DOHH2 (cell line): Measurements from ENCODE around the gene DCLK3.

Experiments
- H3F3A ChIP-seq: fragments of 200-600 bp; sonication (generic), shearing (Covaris generic); 2 replicates; pipeline ENCODE4 v1.6.0; 2016; ENCODE audit warnings: antibody characterized with exemption, mild to moderate bottlenecking; ENCODE audit not compliant: control insufficient read depth, insufficient read depth
- H3K27ac ChIP-seq: fragments of 200-600 bp; sonication (generic); 2 replicates; pipeline ENCODE4 v1.5.1; 2014; ENCODE audit warnings: low read depth, mild to moderate bottlenecking, low read length, moderate library complexity
- H3K27me3 ChIP-seq: fragments of 200-600 bp; sonication (generic); 2 replicates; pipeline ENCODE4 v1.6.1; 2014; ENCODE audit warnings: mild to moderate bottlenecking, low read length, mixed read lengths; ENCODE audit not compliant: control insufficient read depth
- H3K36me3 ChIP-seq: fragments of 200-600 bp; sonication (generic); 2 replicates; pipeline ENCODE4 v1.6.1; 2014; ENCODE audit warnings: mild to moderate bottlenecking, low read length, moderate library complexity, mixed read lengths; ENCODE audit not compliant: control insufficient read depth
- H3K4me1 ChIP-seq: fragments of 200-600 bp; sonication (generic); 2 replicates; pipeline ENCODE4 v1.6.1; 2014; ENCODE audit warnings: mild to moderate bottlenecking, low read length, mixed read lengths; ENCODE audit not compliant: control insufficient read depth
- H3K4me2 ChIP-seq: fragments of 200-600 bp; sonication (generic); 2 replicates; pipeline ENCODE4 v1.6.0; 2014; ENCODE audit warnings: mild to moderate bottlenecking, low read length, moderate library complexity
- H3K4me3 ChIP-seq: fragments of 200-600 bp; sonication (generic); 2 replicates; pipeline ENCODE4 v1.5.1; 2014; ENCODE audit warnings: mild to moderate bottlenecking, low read length, mixed read lengths
- H3K79me2 ChIP-seq: fragments of 200-600 bp; sonication (generic); 2 replicates; pipeline ENCODE4 v1.6.1; 2014; ENCODE audit warnings: mild to moderate bottlenecking, low read length, mixed read lengths; ENCODE audit not compliant: control insufficient read depth
- H3K9me2 ChIP-seq: fragments of 200-600 bp; sonication (generic); replicated peaks from 2 replicates; pipeline ENCODE4 v1.6.1; 2014; ENCODE audit warnings: mild to moderate bottlenecking, low read length, mixed read lengths; ENCODE audit not compliant: control insufficient read depth
- H3K9me3 ChIP-seq: fragments of 200-600 bp; sonication (generic); 2 replicates; pipeline ENCODE4 v1.6.1; 2014; ENCODE audit warnings: antibody characterized with exemption, low read length, mixed read lengths; ENCODE audit not compliant: control insufficient read depth, insufficient read depth
- H4K20me1 ChIP-seq: fragments of 200-600 bp; sonication (generic); 2 replicates; pipeline ENCODE4 v1.6.0; 2014; ENCODE audit warnings: low read depth, mild to moderate bottlenecking, antibody characterized with exemption, low read length, moderate library complexity; ENCODE audit not compliant: control insufficient read depth, insufficient read depth
- EZH2phosphoT487 ChIP-seq: fragments of 200-600 bp; sonication (generic); IDR thresholded peaks from 2 replicates; pipeline ENCODE4 v1.6.1; 2017; ENCODE audit warnings: borderline replicate concordance, mild to moderate bottlenecking, antibody characterized with exemption, low read length, moderate library complexity, mixed read lengths
- TF ChIP-seq, protein P1 (sequence below): fragments of 200-600 bp; sonication (generic); IDR thresholded peaks from one replicate; pipeline ENCODE4 v1.5.1; 2014; ENCODE audit warnings: antibody characterized with exemption, mild to moderate bottlenecking, low read depth, low read length; ENCODE audit not compliant: poor library complexity, severe bottlenecking

The DCLK3 gene

DNA sequence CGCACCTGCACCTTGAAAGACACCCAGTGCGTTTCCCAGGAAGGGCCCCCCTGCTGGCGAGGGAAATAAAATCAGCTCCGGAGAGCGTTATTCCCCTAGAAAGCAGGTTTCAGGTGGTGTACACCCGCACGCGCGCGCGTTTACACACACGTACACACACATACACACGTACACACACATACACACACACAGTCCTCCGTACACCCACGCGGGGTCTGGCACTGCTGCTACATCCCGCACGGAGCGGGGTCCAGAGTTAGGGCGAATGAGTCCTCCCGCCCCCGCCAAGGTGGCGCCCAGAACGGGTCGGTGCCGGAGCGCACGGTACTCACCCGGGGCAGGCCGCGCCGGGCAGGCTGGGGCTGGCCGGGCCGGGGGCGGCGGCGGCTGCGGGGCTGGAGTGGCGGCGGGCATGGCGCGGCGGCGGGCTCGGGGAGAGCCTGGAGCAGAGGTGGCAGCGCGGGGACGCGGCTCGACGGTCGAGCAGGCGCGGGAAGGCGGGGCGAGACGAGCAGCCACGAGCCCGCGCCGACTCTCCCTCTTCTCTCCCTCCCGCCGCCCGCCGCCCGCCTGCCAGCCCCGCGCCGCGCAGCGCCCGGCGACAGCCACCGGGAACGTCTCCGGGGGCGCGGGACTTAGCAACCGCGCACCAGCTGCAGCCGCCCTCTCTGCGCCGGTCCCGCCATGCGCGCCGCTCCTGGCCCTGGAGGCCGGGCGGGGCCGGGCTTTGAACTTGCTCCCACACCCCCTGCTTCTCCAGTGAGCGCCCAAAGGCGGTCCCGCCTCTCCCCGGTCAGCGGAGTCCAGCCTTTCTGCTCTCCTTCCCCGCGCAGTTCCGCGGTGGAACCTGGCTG is at the start of gene DCLK3:
DCLK3 (minus strand) TSS at position 704 of the 854 bp plus-strand sequence; CDS start at position 414, 290 bp downstream.
- no peaks in the 10 kb centered on the region for H4K20me1 ChIP-seq
- H3K4me2 ChIP-seq: no peak within 1 kb of the TSS
- no peaks in the 10 kb centered on the region for H3K4me1 ChIP-seq
- no peaks in the 10 kb centered on the region for H3K36me3 ChIP-seq
- H3K27me3 ChIP-seq: 0 out of 2 replicates have a peak, but pooled peaks cover 5% of the 10 kb centered on the region
- H3K9me3 ChIP-seq: no peaks in the 10 kb centered on the region
- H3K79me2 ChIP-seq: no peaks in the 10 kb centered on the region
- H3K9me2 ChIP-seq: no peaks in the 10 kb centered on the region
- no peak within 1 kb of the TSS for H3K27ac ChIP-seq
- H3F3A ChIP-seq: no peaks in the 10 kb centered on the region
- H3K4me3 ChIP-seq: no peak within 1 kb of the TSS
- TF ChIP-seq, protein P1, sequence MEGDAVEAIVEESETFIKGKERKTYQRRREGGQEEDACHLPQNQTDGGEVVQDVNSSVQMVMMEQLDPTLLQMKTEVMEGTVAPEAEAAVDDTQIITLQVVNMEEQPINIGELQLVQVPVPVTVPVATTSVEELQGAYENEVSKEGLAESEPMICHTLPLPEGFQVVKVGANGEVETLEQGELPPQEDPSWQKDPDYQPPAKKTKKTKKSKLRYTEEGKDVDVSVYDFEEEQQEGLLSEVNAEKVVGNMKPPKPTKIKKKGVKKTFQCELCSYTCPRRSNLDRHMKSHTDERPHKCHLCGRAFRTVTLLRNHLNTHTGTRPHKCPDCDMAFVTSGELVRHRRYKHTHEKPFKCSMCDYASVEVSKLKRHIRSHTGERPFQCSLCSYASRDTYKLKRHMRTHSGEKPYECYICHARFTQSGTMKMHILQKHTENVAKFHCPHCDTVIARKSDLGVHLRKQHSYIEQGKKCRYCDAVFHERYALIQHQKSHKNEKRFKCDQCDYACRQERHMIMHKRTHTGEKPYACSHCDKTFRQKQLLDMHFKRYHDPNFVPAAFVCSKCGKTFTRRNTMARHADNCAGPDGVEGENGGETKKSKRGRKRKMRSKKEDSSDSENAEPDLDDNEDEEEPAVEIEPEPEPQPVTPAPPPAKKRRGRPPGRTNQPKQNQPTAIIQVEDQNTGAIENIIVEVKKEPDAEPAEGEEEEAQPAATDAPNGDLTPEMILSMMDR: no peak
- no peak for TF ChIP-seq EZH2phosphoT487

- Histone ChIP-seq H3K27me3 (no peaks in the 10 kb centered on the region), H3K36me3 (no peaks in the 10 kb centered on the region), H3K9me2 (no peaks in the 10 kb centered on the region), H4K20me1 (no peaks in the 10 kb centered on the region), H3K4me2 (no peak overlapping the region), H3F3A (no peaks in the 10 kb centered on the region), H3K9me3 (no peaks in the 10 kb centered on the region), H3K27ac (no peak overlapping the region), H3K79me2 (no peaks in the 10 kb centered on the region), H3K4me3 (no peak overlapping the region), H3K4me1 (peaks cover 9% of the 10 kb centered on the region)
- TF ChIP-seq, protein P1: no peak
- TF ChIP-seq EZH2phosphoT487: no peak
Measured at GRCh38 chr3:36813305-36813704, 49.0 kb upstream of the DCLK3 start.

- H3K4me2 ChIP-seq: 0 out of 2 replicates have a peak overlapping the region, but pooled peaks have one; percentile 4
- TF ChIP-seq EZH2phosphoT487: no peak
- TF ChIP-seq, protein P1: no peak
- H3K27ac ChIP-seq: no peak overlapping the region
Measured at GRCh38 chr3:36812240-36812639, 47.9 kb upstream of the DCLK3 start.

More at GRCh38 chr3:36812240-36812639, 47.9 kb upstream of the DCLK3 start:
- H3K4me1 ChIP-seq: peaks cover 9% of the 10 kb centered on the region
- H3F3A ChIP-seq: no peaks in the 10 kb centered on the region
- no peaks in the 10 kb centered on the region for H3K27me3 ChIP-seq
- H3K36me3 ChIP-seq: no peaks in the 10 kb centered on the region
- H4K20me1 ChIP-seq: no peaks in the 10 kb centered on the region
- no peaks in the 10 kb centered on the region for H3K9me3 ChIP-seq
- H3K4me3 ChIP-seq: no peak overlapping the region
- H3K79me2 ChIP-seq: no peaks in the 10 kb centered on the region
- no peaks in the 10 kb centered on the region for H3K9me2 ChIP-seq
